IPS-18c (cell line): ENCODE results near the gene C1orf198.

Source experiments
- H3K4me3 ChIP-seq: 2 replicates; pipeline ENCODE4 v1.7.0; 2013; ENCODE audit warnings: low read depth, mild to moderate bottlenecking, low read length, moderate library complexity; ENCODE audit not compliant: insufficient read depth
- H3K9me3 ChIP-seq: one replicate; pipeline ENCODE4 v1.6.1; 2013; ENCODE audit warnings: mild to moderate bottlenecking, low read length, moderate library complexity; ENCODE audit not compliant: control insufficient read depth, insufficient read depth

Gene C1orf198

GRCh38 chr1:230867101-230867902, 1.0 kb downstream of the C1orf198 start:
- Histone ChIP-seq H3K9me3 (peaks cover 4% of the 10 kb centered on the region), H3K4me3 (peak overlapping the region; percentile 94)

- H3K4me3 ChIP-seq: no peak overlapping the region; the same call in 1 of the 2 replicates
- H3K9me3 ChIP-seq: peaks cover 2% of the 10 kb centered on the region
These were observed 1.9 kb downstream of the C1orf198 start for GRCh38 chr1:230866171-230867070.

- Histone ChIP-seq H3K4me3 (no peak overlapping the region), H3K9me3 (peaks cover 2% of the 10 kb centered on the region)
These were observed 3.1 kb downstream of the C1orf198 start for GRCh38 chr1:230865062-230865817.

- H3K9me3 ChIP-seq: peaks cover 2% of the 10 kb centered on the region
- H3K4me3 ChIP-seq: no peak overlapping the region
These were observed 3.9 kb downstream of the C1orf198 start for GRCh38 chr1:230864441-230864840.

- Histone ChIP-seq H3K9me3 (peaks cover 2% of the 10 kb centered on the region), H3K4me3 (no peak overlapping the region)
These were observed 4.9 kb downstream of the C1orf198 start for GRCh38 chr1:230863449-230863848.

- Histone ChIP-seq H3K4me3 (no peak overlapping the region), H3K9me3 (no peaks in the 10 kb centered on the region)
These were observed 6.2 kb downstream of the C1orf198 start for GRCh38 chr1:230861970-230862595.

DNA sequence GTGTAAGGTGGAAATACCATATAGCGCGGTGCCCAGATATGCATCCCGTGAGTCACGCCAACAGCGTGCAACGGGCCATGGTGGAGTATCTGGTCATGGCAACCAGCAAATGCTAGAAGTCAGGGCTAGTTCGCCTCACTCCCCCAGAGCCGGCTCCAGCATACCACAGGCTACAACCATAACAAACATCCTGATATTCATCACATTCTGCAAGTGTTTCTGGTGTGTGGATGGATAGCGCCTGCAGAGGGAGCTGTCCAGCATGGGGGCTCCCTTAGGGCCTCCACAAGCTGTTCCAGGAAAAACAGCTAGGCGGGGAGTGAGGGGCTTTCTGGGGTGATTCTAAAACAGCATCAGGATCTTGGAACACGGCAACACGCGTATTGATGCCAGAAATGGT, 6.8 kb downstream of the C1orf198 start:
- H3K9me3 ChIP-seq: no peaks in the 10 kb centered on the region
- H3K4me3 ChIP-seq: no peak overlapping the region

DNA sequence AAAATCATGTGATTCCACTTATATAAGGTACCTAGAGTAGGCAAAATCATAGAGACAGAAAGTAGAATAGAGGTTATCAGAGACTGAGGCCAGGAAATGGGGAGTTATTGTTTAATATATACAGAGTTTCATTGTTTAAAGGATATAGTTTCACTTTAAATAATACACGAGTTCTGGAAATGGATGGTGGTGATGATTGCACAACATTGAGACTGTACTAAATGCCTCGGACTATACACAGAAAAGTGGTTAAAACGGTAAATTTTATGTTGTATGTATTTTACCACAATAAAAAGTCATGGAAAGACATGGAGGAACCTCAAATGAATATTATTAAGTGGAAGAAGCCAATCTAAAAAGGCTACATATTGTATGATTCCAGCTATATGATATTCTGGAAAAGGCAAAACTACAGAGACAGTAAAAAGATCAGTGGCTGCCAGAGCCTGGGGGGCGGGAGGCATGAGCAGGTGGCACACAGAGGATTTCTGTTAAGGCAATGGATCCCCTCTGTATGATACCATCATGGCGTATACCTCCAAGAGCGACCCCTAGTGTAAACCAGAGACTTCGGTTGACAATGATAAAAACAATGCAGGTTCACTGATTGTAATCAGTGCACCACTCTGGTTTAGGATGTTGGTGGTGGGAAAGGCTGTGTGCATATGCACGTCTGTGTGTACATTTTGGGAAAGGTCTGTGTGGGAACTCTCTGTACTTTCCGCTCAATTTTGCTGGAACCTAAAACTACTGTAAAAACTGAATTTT, 7.5 kb downstream of the C1orf198 start:
- no peaks in the 10 kb centered on the region for H3K9me3 ChIP-seq
- H3K4me3 ChIP-seq: no peak overlapping the region

DNA sequence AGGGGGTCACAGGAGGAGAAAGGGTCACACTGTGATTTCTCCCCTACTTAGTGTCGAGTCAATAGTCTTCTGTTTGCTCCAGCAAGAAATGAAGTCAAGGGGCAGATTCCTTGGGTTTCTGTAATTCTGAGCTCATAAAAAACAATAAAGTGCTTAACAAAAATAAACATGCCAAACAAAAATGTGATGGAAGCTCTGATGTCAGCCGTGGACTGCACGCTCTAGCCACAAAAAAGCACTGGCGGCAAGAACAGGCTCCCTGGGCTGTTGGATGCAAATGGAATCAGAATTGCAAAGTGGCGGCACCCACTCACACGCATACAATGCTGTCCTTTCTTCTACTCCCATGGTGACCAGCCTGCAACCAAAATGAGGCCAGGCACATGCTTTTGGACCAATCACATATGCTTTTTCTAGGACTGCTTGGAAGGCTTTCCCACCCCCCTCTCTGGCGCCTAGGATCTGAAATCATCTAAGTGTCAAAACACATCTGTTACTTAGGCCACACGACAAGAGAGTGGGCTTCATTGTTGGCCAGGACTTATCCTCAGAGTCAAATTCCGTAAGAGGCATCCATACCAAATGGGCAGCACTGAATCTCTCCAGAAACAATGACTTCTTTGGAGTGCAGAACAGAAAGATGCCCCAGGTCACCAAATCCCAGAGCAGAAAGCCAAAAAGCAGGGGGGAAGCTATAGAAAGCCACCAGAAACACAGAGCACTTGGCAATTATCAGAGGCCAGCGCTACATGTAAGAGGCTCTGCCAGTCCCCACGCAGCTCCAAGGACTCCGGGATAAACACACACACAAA, 9.2 kb downstream of the C1orf198 start:
- H3K4me3 ChIP-seq: no peak overlapping the region
- no peaks in the 10 kb centered on the region for H3K9me3 ChIP-seq

- Histone ChIP-seq H3K4me3 (no peak overlapping the region), H3K9me3 (no peaks in the 10 kb centered on the region)
These were observed 10.0 kb downstream of the C1orf198 start for GRCh38 chr1:230858236-230858820.

- no peaks in the 10 kb centered on the region for H3K9me3 ChIP-seq
- no peak overlapping the region for H3K4me3 ChIP-seq
These were observed 10.5 kb downstream of the C1orf198 start for GRCh38 chr1:230857822-230858221.

DNA sequence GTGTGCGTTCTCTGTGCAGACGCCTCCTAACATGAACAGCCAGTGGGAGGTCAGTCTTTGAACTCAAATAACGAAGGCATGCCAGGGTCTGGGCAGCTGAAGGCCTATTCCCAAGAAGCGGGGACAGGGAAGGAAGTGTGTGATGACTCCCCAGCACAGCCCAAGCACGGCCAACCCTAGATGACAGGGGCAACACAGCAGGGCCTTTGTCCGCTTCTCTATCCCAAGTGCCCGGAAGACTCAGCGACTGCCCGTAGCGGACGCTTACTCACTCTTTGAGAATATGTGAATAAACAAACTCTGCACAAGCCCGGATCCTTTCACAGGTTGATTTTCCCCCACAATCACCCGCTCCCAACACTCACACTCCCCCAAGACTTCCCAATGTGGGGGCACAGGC, 11.2 kb downstream of the C1orf198 start:
- Histone ChIP-seq H3K4me3 (no peak overlapping the region), H3K9me3 (no peaks in the 10 kb centered on the region)

GRCh38 chr1:230855886-230856285, 12.4 kb downstream of the C1orf198 start:
- Histone ChIP-seq H3K9me3 (no peaks in the 10 kb centered on the region), H3K4me3 (no peak overlapping the region)

DNA sequence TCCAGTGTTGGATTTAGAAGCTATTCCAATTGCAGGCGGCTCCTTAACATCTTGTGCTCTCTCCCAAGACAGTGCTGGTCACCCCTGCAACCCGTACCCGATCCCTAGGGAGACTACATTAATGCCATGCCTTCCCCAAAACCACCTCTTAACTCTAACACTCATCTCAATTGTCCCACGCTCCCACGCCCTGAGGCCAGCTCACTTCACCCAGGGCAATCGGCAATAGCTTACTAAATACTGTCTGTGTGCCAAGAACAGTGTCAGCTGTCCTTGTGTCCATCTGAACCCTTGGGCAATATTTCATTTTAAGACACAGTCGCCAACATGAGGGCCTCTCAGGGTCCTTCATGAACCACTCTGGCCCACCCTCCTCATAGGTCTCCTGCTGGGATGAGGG, 13.9 kb downstream of the C1orf198 start:
- Histone ChIP-seq H3K4me3 (no peak overlapping the region), H3K9me3 (no peaks in the 10 kb centered on the region)

GRCh38 chr1:230853731-230854130, 14.6 kb downstream of the C1orf198 start:
- no peaks in the 10 kb centered on the region for H3K9me3 ChIP-seq
- H3K4me3 ChIP-seq: no peak overlapping the region
